Activated naive CD8-positive, alpha-beta T cell treated with anti-CD3 and anti-CD28 coated beads, Interleukin-2, amount 50 U/mL, for 24 hours (primary cell): ENCODE data around the gene MAML2.

Source experiments
- ATAC-seq: fragments of 150-1000 bp; cut with Tn5 transposase; one replicate; pipeline ENCODE4 v1.10.0; 2021
- DNase-seq: peaks from one replicate; pipeline ENCODE4 v3.0.0; 2021
- H3K27ac Mint-ChIP-seq: one replicate; pipeline ENCODE4 v1.8.0; 2021; ENCODE audit warnings: mild to moderate bottlenecking, mixed read lengths
- H3K27me3 Mint-ChIP-seq: one replicate; pipeline ENCODE4 v1.8.0; 2021; ENCODE audit warnings: mixed read lengths
- H3K36me3 Mint-ChIP-seq: one replicate; pipeline ENCODE4 v1.8.0; 2021; ENCODE audit warnings: low read depth, mixed read lengths
- H3K4me1 Mint-ChIP-seq: one replicate; pipeline ENCODE4 v1.8.0; 2021; ENCODE audit warnings: mixed read lengths
- H3K4me3 Mint-ChIP-seq: one replicate; pipeline ENCODE4 v1.8.0; 2021; ENCODE audit warnings: mild to moderate bottlenecking, moderate library complexity, mixed read lengths
- H3K9me3 Mint-ChIP-seq: one replicate; pipeline ENCODE4 v1.8.0; 2021; ENCODE audit warnings: mixed read lengths

Gene MAML2

DNA sequence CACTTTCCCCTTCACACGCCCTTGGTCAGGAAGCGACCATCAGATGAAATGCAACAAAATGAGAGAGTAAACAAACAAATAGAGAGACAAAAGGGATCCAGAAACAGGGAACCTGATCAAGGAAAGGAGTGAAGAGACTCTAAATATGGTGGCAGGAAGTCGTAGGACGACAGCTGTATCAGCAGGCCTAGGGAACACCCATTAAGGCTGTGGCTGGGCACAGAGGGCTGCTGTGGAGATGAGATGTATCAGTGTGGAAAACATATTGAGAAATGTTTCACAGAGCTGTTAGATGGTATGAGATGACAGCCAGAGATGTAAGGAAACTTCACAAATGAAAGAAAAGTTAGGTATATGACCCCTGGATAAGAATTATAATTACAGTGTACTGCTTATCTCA is 263.3 kb downstream of the MAML2 start:
- H3K27me3 Mint-ChIP-seq: no peaks in the 10 kb centered on the region
- H3K36me3 Mint-ChIP-seq: peaks cover 10% of the 10 kb centered on the region
- no peak overlapping the region for H3K4me3 Mint-ChIP-seq
- ATAC-seq (peak; percentile 18), DNase-seq (no peak)
- no peaks in the 10 kb centered on the region for H3K9me3 Mint-ChIP-seq
- peak overlapping the region; percentile 76 for H3K27ac Mint-ChIP-seq
- H3K4me1 Mint-ChIP-seq: peaks cover 62% of the 10 kb centered on the region

- Mint-ChIP-seq H3K27me3 (no peaks in the 10 kb centered on the region), H3K27ac (peak overlapping the region; percentile 95), H3K9me3 (no peaks in the 10 kb centered on the region), H3K4me3 (peak overlapping the region; percentile 51), H3K36me3 (peaks cover 31% of the 10 kb centered on the region), H3K4me1 (peaks cover 89% of the 10 kb centered on the region)
- ATAC-seq (peak; percentile 93), DNase-seq (peak; percentile 37)
Measured at GRCh38 chr11:96075532-96075959, 267.4 kb downstream of the MAML2 start.

- no peaks in the 10 kb centered on the region for H3K9me3 Mint-ChIP-seq
- peaks cover 31% of the 10 kb centered on the region for H3K36me3 Mint-ChIP-seq
- H3K27ac Mint-ChIP-seq: peak overlapping the region; percentile 95
- H3K27me3 Mint-ChIP-seq: no peaks in the 10 kb centered on the region
- ATAC-seq (peak; percentile 15), DNase-seq (no peak)
- H3K4me3 Mint-ChIP-seq: peak overlapping the region; percentile 51
- H3K4me1 Mint-ChIP-seq: peaks cover 80% of the 10 kb centered on the region
Measured at GRCh38 chr11:96074551-96075310, 268.3 kb downstream of the MAML2 start.

DNA sequence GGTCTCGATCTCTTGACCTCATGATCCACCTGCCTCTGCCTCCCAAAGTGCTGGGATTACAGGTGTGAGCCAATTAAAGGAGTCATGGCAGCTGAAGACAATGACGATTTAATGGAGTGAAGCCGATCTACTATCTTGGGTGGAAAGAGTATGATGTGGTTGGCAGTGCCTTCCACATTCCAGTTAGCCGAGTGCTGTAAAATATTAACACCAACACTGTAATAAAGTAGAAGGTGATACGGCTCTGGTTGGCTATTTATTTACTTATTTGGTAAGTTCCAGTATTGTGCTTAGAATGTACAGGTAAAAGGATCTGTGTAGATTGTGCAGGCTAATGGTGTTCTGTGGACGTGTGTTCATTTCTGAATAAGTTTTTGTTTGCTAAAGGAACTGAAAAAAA is 269.5 kb downstream of the MAML2 start:
- Mint-ChIP-seq H3K9me3 (no peaks in the 10 kb centered on the region), H3K27ac (peak overlapping the region; percentile 95), H3K36me3 (peaks cover 28% of the 10 kb centered on the region), H3K27me3 (no peaks in the 10 kb centered on the region), H3K4me1 (peaks cover 76% of the 10 kb centered on the region), H3K4me3 (no peak overlapping the region)
- ATAC-seq: no peak
- DNase-seq: no peak

DNA sequence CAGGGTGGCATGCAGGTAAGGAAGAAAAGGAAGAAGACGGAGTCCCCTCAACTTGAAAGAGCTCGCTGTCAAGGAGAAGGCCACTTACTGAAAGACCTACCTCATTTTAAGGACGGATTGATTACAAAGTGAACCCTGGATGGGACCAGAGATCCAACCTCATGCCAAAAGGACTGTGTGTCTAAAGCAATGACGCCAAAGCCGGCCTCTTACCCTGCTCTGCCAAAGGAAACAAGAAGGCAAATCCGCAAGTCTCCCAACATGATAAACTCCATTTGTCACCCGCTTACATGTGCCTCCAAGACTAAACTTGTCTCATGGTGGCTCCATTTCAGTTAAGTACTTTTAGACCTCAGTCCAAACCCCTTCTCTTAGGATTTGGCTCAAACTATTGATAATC is 270.4 kb downstream of the MAML2 start:
- Mint-ChIP-seq H3K36me3 (peaks cover 26% of the 10 kb centered on the region), H3K4me1 (peaks cover 76% of the 10 kb centered on the region), H3K27ac (no peak overlapping the region), H3K9me3 (no peaks in the 10 kb centered on the region), H3K27me3 (no peaks in the 10 kb centered on the region), H3K4me3 (no peak overlapping the region)
- ATAC-seq: no peak
- no peak for DNase-seq

DNA sequence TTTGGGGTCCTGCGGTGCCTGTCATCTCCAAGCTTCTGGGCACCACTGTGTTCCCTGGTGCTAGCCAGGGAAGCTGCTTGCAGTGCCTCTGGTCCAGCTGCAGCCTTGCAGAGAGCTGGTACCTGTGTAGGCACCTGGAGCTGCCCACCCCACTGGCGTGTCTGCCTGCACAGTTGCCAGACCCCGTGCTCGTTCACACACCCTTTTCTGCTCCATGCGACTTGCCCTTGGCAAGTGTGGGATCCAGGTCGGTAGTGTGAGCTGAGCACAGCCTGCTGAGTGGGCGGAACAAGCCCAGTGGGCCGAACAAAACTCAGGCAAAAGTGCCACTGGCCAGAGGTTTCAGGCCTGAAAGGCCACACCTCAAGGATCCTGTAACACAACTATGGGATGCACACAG is 272.5 kb downstream of the MAML2 start:
- Mint-ChIP-seq H3K9me3 (no peaks in the 10 kb centered on the region), H3K4me3 (no peak overlapping the region), H3K27me3 (no peaks in the 10 kb centered on the region), H3K27ac (no peak overlapping the region), H3K36me3 (peaks cover 25% of the 10 kb centered on the region), H3K4me1 (peaks cover 76% of the 10 kb centered on the region)
- no peak for ATAC-seq
- no peak for DNase-seq

DNA sequence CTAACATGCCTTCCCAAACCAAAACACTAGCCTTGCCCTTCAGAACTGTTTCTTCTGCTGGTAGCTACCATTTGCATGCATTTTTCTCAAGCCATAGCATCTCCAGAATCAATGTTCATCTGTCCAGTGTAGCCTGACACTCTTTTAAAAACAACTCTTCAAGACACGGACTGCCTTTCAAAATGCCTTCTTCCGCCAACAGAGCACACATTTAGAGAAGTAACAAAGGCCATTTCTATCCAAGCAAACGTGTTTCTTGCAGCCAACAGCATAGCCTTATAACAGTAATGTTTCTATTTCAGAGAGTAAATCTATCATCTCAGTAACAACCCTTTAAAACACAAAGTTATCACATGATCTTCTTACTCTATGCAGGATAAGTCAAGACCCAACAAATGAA is 275.8 kb downstream of the MAML2 start:
- Mint-ChIP-seq H3K4me1 (peaks cover 79% of the 10 kb centered on the region), H3K4me3 (no peak overlapping the region), H3K9me3 (no peaks in the 10 kb centered on the region), H3K27me3 (no peaks in the 10 kb centered on the region), H3K36me3 (peaks cover 17% of the 10 kb centered on the region), H3K27ac (peak overlapping the region; percentile 87)
- ATAC-seq (no peak), DNase-seq (no peak)

DNA sequence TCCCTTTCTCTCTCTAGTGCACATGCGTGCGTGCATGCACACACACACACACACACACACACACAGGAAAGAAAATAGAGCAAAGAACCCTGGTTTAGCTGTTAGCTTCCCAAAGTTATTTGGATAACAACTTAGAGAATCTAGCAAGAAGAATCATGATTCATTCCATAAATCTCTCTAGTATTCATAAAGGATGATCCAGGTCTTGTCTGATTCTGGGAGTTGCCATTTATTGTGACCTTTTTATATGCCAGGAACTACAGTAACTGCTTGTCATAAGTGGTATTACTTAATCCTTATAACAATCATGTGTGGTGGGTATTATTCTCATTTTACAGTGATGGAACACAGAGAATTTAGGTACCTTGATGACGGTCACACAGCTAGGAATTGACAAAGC is 277.6 kb downstream of the MAML2 start:
- Mint-ChIP-seq H3K27ac (peak overlapping the region; percentile 63), H3K9me3 (no peaks in the 10 kb centered on the region), H3K4me1 (peaks cover 86% of the 10 kb centered on the region), H3K36me3 (peaks cover 11% of the 10 kb centered on the region), H3K4me3 (no peak overlapping the region), H3K27me3 (no peaks in the 10 kb centered on the region)
- ATAC-seq (no peak), DNase-seq (no peak)

DNA sequence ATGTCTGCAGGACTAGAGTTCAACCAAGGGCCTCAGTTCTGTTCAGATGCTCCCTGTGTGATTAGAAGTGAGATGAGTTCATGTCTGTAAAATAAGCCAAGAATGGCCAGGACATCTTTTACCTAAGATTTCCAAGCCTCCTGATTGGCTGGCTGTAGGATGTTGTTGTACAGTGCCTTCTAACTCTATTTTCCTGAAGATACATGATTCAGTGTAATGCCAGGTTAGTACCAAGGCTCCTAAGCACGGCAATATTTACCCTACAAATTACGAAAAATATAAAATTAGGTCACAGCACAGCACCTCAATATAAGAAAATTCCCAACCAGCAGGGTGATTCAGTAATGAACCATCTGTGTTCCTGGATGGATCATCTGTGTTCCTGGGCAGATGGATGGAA is 279.1 kb downstream of the MAML2 start:
- no peaks in the 10 kb centered on the region for H3K27me3 Mint-ChIP-seq
- ATAC-seq (no peak), DNase-seq (no peak)
- H3K4me1 Mint-ChIP-seq: peaks cover 86% of the 10 kb centered on the region
- no peaks in the 10 kb centered on the region for H3K9me3 Mint-ChIP-seq
- peak overlapping the region; percentile 55 for H3K27ac Mint-ChIP-seq
- H3K36me3 Mint-ChIP-seq: peaks cover 22% of the 10 kb centered on the region
- no peak overlapping the region for H3K4me3 Mint-ChIP-seq

DNA sequence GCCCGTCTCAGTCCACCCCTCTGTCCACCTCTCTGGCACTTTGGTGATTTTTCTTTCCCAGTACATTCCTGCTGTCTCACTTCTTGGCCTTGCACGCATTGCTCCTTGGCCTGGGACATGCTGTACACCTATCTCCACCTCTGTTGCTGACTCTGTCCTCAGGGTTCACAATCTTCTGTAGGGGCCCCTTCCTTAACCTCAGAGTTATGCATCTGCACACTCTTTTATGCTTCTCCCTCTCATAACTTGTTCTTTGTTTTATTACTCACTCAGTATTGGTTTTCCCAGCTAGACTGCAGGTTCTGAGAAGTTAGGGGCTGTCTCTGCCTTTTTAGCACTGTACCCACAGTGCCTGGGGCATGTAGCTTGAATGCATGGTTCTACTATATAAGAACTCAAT is 279.9 kb downstream of the MAML2 start:
- no peak for DNase-seq
- Mint-ChIP-seq H3K27me3 (no peaks in the 10 kb centered on the region), H3K4me3 (peak overlapping the region; percentile 62), H3K4me1 (peaks cover 80% of the 10 kb centered on the region), H3K9me3 (no peaks in the 10 kb centered on the region), H3K27ac (peak overlapping the region; percentile 93), H3K36me3 (peaks cover 24% of the 10 kb centered on the region)
- ATAC-seq: peak; percentile 71

DNA sequence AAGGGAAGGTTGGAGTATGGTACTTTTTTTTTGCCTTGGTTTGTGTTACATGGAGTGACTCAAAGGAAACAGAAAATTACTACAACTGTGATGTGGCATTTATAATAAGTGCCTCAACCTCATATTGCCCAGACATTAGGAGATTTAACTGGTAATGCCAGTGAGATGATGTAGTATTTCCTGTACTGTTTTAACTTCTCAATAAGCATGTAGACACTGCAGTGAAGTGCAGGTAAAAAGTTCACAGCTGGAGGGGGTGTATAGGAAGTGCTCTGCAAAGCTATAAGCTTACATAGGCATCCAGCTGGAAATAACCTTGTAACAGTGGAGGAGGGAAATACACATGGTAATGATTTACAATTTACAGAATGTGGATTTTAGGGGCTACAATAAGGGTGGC is 280.9 kb downstream of the MAML2 start:
- Mint-ChIP-seq H3K4me3 (peak overlapping the region; percentile 62), H3K36me3 (peaks cover 26% of the 10 kb centered on the region), H3K9me3 (no peaks in the 10 kb centered on the region), H3K27me3 (no peaks in the 10 kb centered on the region), H3K27ac (peak overlapping the region; percentile 93), H3K4me1 (peaks cover 80% of the 10 kb centered on the region)
- DNase-seq: no peak
- peak; percentile 92 for ATAC-seq

DNA sequence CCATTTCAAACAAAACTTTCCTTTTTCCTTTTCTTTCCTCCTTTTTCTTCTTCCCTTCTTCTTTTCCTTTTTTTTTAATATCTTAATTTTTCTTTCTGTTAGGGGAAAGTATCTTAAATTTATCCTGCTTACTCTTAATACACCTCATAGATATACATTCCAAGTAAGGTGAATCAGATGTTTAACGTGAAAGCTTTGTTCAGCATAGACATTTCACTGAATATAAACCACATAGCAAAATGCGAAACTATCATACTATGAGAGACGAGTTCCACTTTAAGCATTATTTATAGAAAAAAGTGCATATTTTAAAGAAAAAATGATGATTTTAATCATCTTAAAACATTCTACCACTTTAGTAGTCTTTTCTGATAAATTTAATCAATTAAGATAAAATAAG is 281.3 kb downstream of the MAML2 start:
- Mint-ChIP-seq H3K4me1 (peaks cover 80% of the 10 kb centered on the region), H3K9me3 (no peaks in the 10 kb centered on the region), H3K27me3 (no peaks in the 10 kb centered on the region), H3K4me3 (peak overlapping the region; percentile 62), H3K36me3 (peaks cover 25% of the 10 kb centered on the region), H3K27ac (peak overlapping the region; percentile 93)
- ATAC-seq (peak; percentile 45), DNase-seq (no peak)

DNA sequence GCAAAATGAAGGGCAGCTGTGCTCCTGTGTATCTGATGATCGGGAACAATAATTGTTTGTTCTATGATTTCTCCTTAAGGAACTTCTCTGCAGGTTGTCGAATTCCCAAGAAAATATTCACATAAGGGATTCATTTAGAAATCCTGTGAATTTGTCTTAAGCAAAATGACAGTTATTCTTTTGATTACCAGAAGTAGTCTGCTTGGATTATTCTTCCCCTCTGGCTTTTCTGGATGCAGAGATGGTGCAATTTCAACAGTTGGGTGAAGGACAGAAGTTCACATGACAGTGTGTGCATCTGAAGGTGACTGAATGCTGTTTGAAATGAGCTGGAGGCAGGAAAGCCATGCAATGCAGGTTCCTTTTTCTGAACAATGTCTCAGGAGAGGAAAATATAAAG is 281.9 kb downstream of the MAML2 start:
- Mint-ChIP-seq H3K4me3 (peak overlapping the region; percentile 62), H3K27ac (peak overlapping the region; percentile 93), H3K36me3 (peaks cover 26% of the 10 kb centered on the region), H3K4me1 (peaks cover 80% of the 10 kb centered on the region), H3K27me3 (no peaks in the 10 kb centered on the region), H3K9me3 (no peaks in the 10 kb centered on the region)
- DNase-seq: no peak
- no peak for ATAC-seq

DNA sequence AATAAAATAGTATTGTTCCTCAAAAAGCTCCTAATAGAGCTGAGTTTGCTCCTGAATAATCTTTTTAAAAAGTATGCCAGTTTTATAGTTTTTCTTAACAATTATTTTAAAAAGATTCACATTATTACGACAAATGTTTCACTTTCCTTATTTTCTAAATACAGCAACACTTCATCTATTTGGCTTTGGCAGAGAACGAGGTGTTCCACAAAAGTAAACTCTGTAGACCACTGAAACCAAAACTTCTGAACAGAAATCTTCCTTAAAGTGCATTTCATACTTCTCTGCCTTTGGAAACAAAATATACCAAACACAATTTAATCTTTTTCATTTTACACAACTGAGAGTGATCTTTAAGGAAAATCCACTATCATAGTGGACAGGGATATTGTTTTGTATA is 285.5 kb downstream of the MAML2 start:
- H3K27ac Mint-ChIP-seq: peak overlapping the region; percentile 44
- no peak for DNase-seq
- peaks cover 82% of the 10 kb centered on the region for H3K4me1 Mint-ChIP-seq

GRCh38 chr11:96056576-96056975 is 286.4 kb downstream of the MAML2 start:
- DNase-seq (no peak), ATAC-seq (no peak)
- Mint-ChIP-seq H3K27me3 (no peaks in the 10 kb centered on the region), H3K27ac (no peak overlapping the region), H3K4me1 (peaks cover 82% of the 10 kb centered on the region), H3K36me3 (peaks cover 31% of the 10 kb centered on the region), H3K4me3 (no peak overlapping the region), H3K9me3 (peaks cover 5% of the 10 kb centered on the region)

More for the DNA sequence above, 285.5 kb downstream of the MAML2 start:
- peaks cover 31% of the 10 kb centered on the region for H3K36me3 Mint-ChIP-seq
- H3K27me3 Mint-ChIP-seq: no peaks in the 10 kb centered on the region
- no peak overlapping the region for H3K4me3 Mint-ChIP-seq
- H3K9me3 Mint-ChIP-seq: peaks cover 5% of the 10 kb centered on the region
- ATAC-seq: no peak
